DMS153 (cell line): ENCODE results near the gene BBS12.
"Not testable (repeated sequence)": the region's sequence is repeated elsewhere in the genome, so short reads cannot be mapped to it uniquely, and the experiment has no call there.

Experiments used
- DNase-seq: peaks from one replicate; lab custom pipeline; 2025; lab: John Stamatoyannopoulos, UW

BBS12 gene

GRCh38 chr4:122765692-122766352 is 33.3 kb downstream of the BBS12 start:
- no peak for DNase-seq

- no peak for DNase-seq
Observed at GRCh38 chr4:122766353-122766705, 33.8 kb downstream of the BBS12 start.

- DNase-seq, result no peak
Observed at GRCh38 chr4:122766950-122767349, 34.4 kb downstream of the BBS12 start.

- no peak for DNase-seq
Observed at GRCh38 chr4:122771724-122772123, 39.2 kb downstream of the BBS12 start.

GRCh38 chr4:122772311-122772710 is 39.8 kb downstream of the BBS12 start:
- no peak for DNase-seq

GRCh38 chr4:122772986-122773385 is 40.5 kb downstream of the BBS12 start:
- DNase-seq, result no peak

- no peak for DNase-seq
Observed at GRCh38 chr4:122775039-122775438, 42.5 kb downstream of the BBS12 start.

GRCh38 chr4:122775987-122776836 is 43.7 kb downstream of the BBS12 start:
- no peak for DNase-seq

GRCh38 chr4:122776916-122777315 is 44.4 kb downstream of the BBS12 start:
- peak; percentile 16 for DNase-seq

GRCh38 chr4:122777846-122778673 is 45.6 kb downstream of the BBS12 start:
- no peak for DNase-seq

GRCh38 chr4:122781486-122781885 is 49.0 kb downstream of the BBS12 start:
- DNase-seq, result no peak

- DNase-seq, result no peak
Observed at GRCh38 chr4:122783301-122784215, 51.1 kb downstream of the BBS12 start.

- no peak for DNase-seq
Observed at GRCh38 chr4:122784261-122784660, 51.8 kb downstream of the BBS12 start.

GRCh38 chr4:122785099-122785498 is 52.6 kb downstream of the BBS12 start:
- DNase-seq, result no peak

GRCh38 chr4:122786296-122786695 is 53.8 kb downstream of the BBS12 start:
- not testable (repeated sequence) for DNase-seq

GRCh38 chr4:122786920-122787319 is 54.4 kb downstream of the BBS12 start:
- not testable (repeated sequence) for DNase-seq

GRCh38 chr4:122787940-122788339 is 55.4 kb downstream of the BBS12 start:
- no peak for DNase-seq

- no peak for DNase-seq
Observed at GRCh38 chr4:122788935-122789334, 56.4 kb downstream of the BBS12 start.

GRCh38 chr4:122793811-122794210 is 61.3 kb downstream of the BBS12 start:
- DNase-seq, result no peak
